ENCODE data around the gene FRYL. TPM values are rescaled to one million over a fixed set of nuclear protein-coding genes. Genes with fewer than 3 reads are reported as not detected.
"Not testable (repeated sequence)": the region's sequence is repeated elsewhere in the genome, so short reads cannot be mapped to it uniquely, and the experiment has no call there.

Gene FRYL
- total RNA-seq, 4 donors from 2014 or later: 46.0 to 66.5 (median 55.8) TPM

GRCh38 chr4:48699475-48699874 lies 80.6 kb downstream of the FRYL start:
- no peak for DNase-seq (ENCODE audit: extremely low spot score)
- Histone ChIP-seq H3K36me3 (no peaks in the 10 kb centered on the region), H3K4me3 (no peak overlapping the region), H3K27me3 (no peaks in the 10 kb centered on the region), H3K4me1 (peaks cover 22 to 28% (median 25%) of the 10 kb centered on the region in 4 donors), H3K27ac (replicated peaks in 1 of 4) (no peak overlapping the region), H3K9me3 (no peaks in the 10 kb centered on the region)
- WGBS: 81% methylated on average over 1 of the region's 1 CpG
- intact Hi-C loops (cut with DNase I): no loop called here
- no peak for TF ChIP-seq EP300 (IDR thresholded peaks at IDR 0.05)
- TF ChIP-seq POLR2A (IDR thresholded peaks at IDR 0.05; ENCODE audit: low read depth): no peak
- TF ChIP-seq CTCF (IDR thresholded peaks at IDR 0.05): no peak
- no peak for TF ChIP-seq POLR2AphosphoS5 (IDR thresholded peaks at IDR 0.05)

- H3K9me3 ChIP-seq: no peaks in the 10 kb centered on the region
- H3K27me3 ChIP-seq: no peaks in the 10 kb centered on the region
- TF ChIP-seq CTCF (IDR thresholded peaks at IDR 0.05): no peak
- TF ChIP-seq POLR2AphosphoS5 (IDR thresholded peaks at IDR 0.05): no peak
- TF ChIP-seq EP300 (IDR thresholded peaks at IDR 0.05): no peak
- no peak for TF ChIP-seq POLR2A (IDR thresholded peaks at IDR 0.05; ENCODE audit: low read depth)
- no peak overlapping the region for H3K27ac ChIP-seq (replicated peaks in 1 of 4)
- intact Hi-C loops (cut with DNase I): no loop called here
- no peak overlapping the region for H3K4me3 ChIP-seq
- DNase-seq (ENCODE audit: extremely low spot score): no peak
- peaks cover 22 to 28% (median 25%) of the 10 kb centered on the region in 4 donors for H3K4me1 ChIP-seq
- WGBS: 77% methylated on average over 5 of the region's 5 CpGs
- no peaks in the 10 kb centered on the region for H3K36me3 ChIP-seq
These were observed 81.8 kb downstream of the FRYL start for GRCh38 chr4:48698029-48698971.

GRCh38 chr4:48697516-48697915 lies 82.6 kb downstream of the FRYL start:
- H3K36me3 ChIP-seq; H3K27ac ChIP-seq (replicated peaks in 1 of 4); H3K4me3 ChIP-seq; H3K9me3 ChIP-seq; H3K27me3 ChIP-seq; DNase-seq (ENCODE audit: extremely low spot score); intact Hi-C loops (cut with DNase I): not testable (repeated sequence)
- H3K4me1 ChIP-seq: peaks cover 28 to 35% (median 32%) of the 10 kb centered on the region in 4 donors
- WGBS: 98% methylated on average over 6 of the region's 6 CpGs

GRCh38 chr4:48694824-48695223 lies 85.3 kb downstream of the FRYL start:
- H3K27me3 ChIP-seq: no peaks in the 10 kb centered on the region
- H3K27ac ChIP-seq (replicated peaks in 1 of 4): no peak overlapping the region
- peaks cover 28 to 39% (median 32%) of the 10 kb centered on the region in 4 donors for H3K4me1 ChIP-seq
- H3K36me3 ChIP-seq: no peaks in the 10 kb centered on the region
- intact Hi-C loops (cut with DNase I): no loop called here
- 97% methylated on average over 2 of the region's 2 CpGs for WGBS
- DNase-seq (ENCODE audit: extremely low spot score): no peak
- H3K4me3 ChIP-seq: no peak overlapping the region
- TF ChIP-seq CTCF (IDR thresholded peaks at IDR 0.05) (no peak), POLR2A (IDR thresholded peaks at IDR 0.05; ENCODE audit: low read depth) (no peak), POLR2AphosphoS5 (IDR thresholded peaks at IDR 0.05) (no peak), EP300 (IDR thresholded peaks at IDR 0.05) (no peak)
- no peaks in the 10 kb centered on the region for H3K9me3 ChIP-seq

- no peak overlapping the region for H3K27ac ChIP-seq (replicated peaks in 1 of 4)
- no peak overlapping the region for H3K4me3 ChIP-seq
- H3K27me3 ChIP-seq: no peaks in the 10 kb centered on the region
- TF ChIP-seq EP300 (IDR thresholded peaks at IDR 0.05): no peak
- TF ChIP-seq CTCF (IDR thresholded peaks at IDR 0.05): no peak
- no peak for TF ChIP-seq POLR2A (IDR thresholded peaks at IDR 0.05; ENCODE audit: low read depth)
- no peak for TF ChIP-seq POLR2AphosphoS5 (IDR thresholded peaks at IDR 0.05)
- WGBS: 92% methylated on average over 8 of the region's 8 CpGs
- H3K9me3 ChIP-seq: no peaks in the 10 kb centered on the region
- H3K4me1 ChIP-seq: peaks cover 24 to 34% (median 26%) of the 10 kb centered on the region in 4 donors
- intact Hi-C loops (cut with DNase I): no loop called here
- no peaks in the 10 kb centered on the region for H3K36me3 ChIP-seq
- DNase-seq (ENCODE audit: extremely low spot score): no peak
These were observed 86.1 kb downstream of the FRYL start for GRCh38 chr4:48693856-48694574.
